Retinal pigment epithelial cell (primary cell): ENCODE data around the gene TBC1D22A.

ENCODE experiments used
- DNase-seq: peaks from one replicate; pipeline ENCODE4 v3.0.0-alpha.2; 2010; ENCODE audit warnings: low read depth
- H3K4me3 ChIP-seq: 2 replicates; pipeline ENCODE4 v1.5.1; 2011; ENCODE audit warnings: mild to moderate bottlenecking, low read length, control low read depth, moderate library complexity
- CTCF ChIP-seq: conservative IDR thresholded peaks from 2 replicates; pipeline ENCODE4 v1.5.1; 2011; ENCODE audit warnings: low read depth, low read length, control low read depth, inconsistent platforms

The TBC1D22A gene

GRCh38 chr22:47187176-47187957 is 424.9 kb downstream of the TBC1D22A start:
- no peak for TF ChIP-seq CTCF
- no peak for DNase-seq
- no peak overlapping the region for H3K4me3 ChIP-seq

GRCh38 chr22:47188261-47189055 is 426.0 kb downstream of the TBC1D22A start:
- DNase-seq = no peak
- no peak for TF ChIP-seq CTCF
- H3K4me3 ChIP-seq = no peak overlapping the region

- TF ChIP-seq CTCF = no peak
- H3K4me3 ChIP-seq = no peak overlapping the region
- DNase-seq = no peak
Observed at GRCh38 chr22:47189056-47189916, 426.8 kb downstream of the TBC1D22A start.

GRCh38 chr22:47190276-47190956 is 428.0 kb downstream of the TBC1D22A start:
- no peak overlapping the region for H3K4me3 ChIP-seq
- no peak for TF ChIP-seq CTCF
- no peak for DNase-seq

- H3K4me3 ChIP-seq = no peak overlapping the region
- no peak for DNase-seq
- no peak for TF ChIP-seq CTCF
Observed at GRCh38 chr22:47190957-47191670, 428.7 kb downstream of the TBC1D22A start.
